ENCODE results near the gene CACNA1S.
A peak's percentile ranks its signal among the peaks of the same experiment; 100 is the strongest.

CACNA1S gene

DNA sequence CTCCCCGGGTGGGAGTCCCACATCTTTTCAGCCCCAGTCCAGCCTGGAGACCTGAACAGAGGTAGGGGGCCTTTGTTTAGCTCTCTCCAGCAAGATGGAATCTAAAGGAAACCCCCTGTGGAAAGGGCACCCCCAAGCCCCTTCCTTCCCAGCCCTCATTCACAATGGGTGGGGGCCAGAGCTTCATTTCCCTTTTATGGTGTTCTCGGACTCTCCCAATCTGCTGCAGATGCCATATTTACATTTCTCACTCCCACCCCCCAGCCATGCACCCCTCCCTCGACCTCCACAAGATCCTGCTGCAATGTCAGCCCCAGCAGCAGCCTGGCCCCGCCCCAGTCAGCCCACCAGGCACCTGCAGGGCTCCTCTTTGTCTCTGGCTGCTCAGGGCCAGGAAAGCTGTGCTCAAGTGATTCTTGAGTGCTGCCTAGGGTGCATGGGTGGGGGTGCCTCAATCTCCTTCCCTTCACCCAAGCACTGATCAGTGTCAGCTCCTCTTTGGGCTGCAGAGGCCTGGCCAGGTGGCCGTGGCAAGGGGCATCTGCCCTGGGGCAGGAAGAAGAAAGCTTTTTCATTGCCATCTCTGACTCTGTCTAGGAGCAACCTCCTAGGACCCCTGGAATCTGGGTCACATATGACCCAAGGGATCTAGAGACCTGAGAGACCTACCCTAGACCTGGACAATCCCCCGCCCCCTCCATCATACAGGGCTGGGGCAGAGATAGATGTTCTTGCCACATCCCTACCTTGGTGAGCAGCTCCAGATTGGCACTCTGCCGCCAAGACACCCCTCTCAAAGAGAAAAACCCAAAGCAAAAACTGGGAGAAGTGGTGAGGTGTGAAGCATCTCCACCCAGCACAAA is 90.4 kb downstream of the CACNA1S start:
- H3K4me1 ChIP-seq (ENCODE audit: insufficient read depth, low read length, severe bottlenecking): peaks cover 52% of the 10 kb centered on the region
- TF ChIP-seq EZH2 (IDR thresholded peaks at IDR 0.05; ENCODE audit: borderline replicate concordance, low read length) (no peak), CTCF (IDR thresholded peaks at IDR 0.05; ENCODE audit: low read length) (no peak)
- H3K4me2 ChIP-seq (ENCODE audit: low read length): peak overlapping the region; percentile 74
- peak overlapping the region; percentile 76; the same call in 1 of the 2 replicates for H3K9ac ChIP-seq (ENCODE audit: low read length)
- no peaks in the 10 kb centered on the region for H3K79me2 ChIP-seq (ENCODE audit: insufficient read depth, low read length)
- H3F3A ChIP-seq (ENCODE audit: insufficient read depth, low read length): 0 out of 2 replicates have a peak, but pooled peaks cover 6% of the 10 kb centered on the region
- H3K9me2 ChIP-seq (ENCODE audit: low read depth, low read length): no peaks in the 10 kb centered on the region
- H3K36me3 ChIP-seq (ENCODE audit: insufficient read depth, low read length): no peaks in the 10 kb centered on the region
- H2AFZ ChIP-seq (ENCODE audit: low read length): no peak overlapping the region
- no peaks in the 10 kb centered on the region for H3K27me3 ChIP-seq (ENCODE audit: insufficient read depth, low read length)
- no peaks in the 10 kb centered on the region for H4K20me1 ChIP-seq (ENCODE audit: insufficient read depth, low read length)
- H3K4me3 ChIP-seq (ENCODE audit: low read depth, low read length, poor library complexity, severe bottlenecking): peak overlapping the region; percentile 80
- peak overlapping the region; percentile 97 for H3K27ac ChIP-seq (ENCODE audit: low read depth, low read length, poor library complexity, severe bottlenecking)
- no peaks in the 10 kb centered on the region for H3K9me3 ChIP-seq (ENCODE audit: low read length)

GRCh38 chr1:201020721-201021629 is 91.3 kb downstream of the CACNA1S start:
- TF ChIP-seq CTCF (IDR thresholded peaks at IDR 0.05; ENCODE audit: low read length) (peak; percentile 36; the same call in 1 of the 2 replicates), EZH2 (IDR thresholded peaks at IDR 0.05; ENCODE audit: borderline replicate concordance, low read length) (no peak)
- H3K4me3 ChIP-seq (ENCODE audit: low read depth, low read length, poor library complexity, severe bottlenecking): peak overlapping the region; percentile 80

GRCh38 chr1:201020040-201020591 is 92.1 kb downstream of the CACNA1S start:
- Histone ChIP-seq H3K9ac (ENCODE audit: low read length) (peak overlapping the region; percentile 49), H2AFZ (ENCODE audit: low read length) (no peak overlapping the region), H3K4me2 (ENCODE audit: low read length) (peak overlapping the region; percentile 74), H3F3A (ENCODE audit: insufficient read depth, low read length) (0 out of 2 replicates have a peak, but pooled peaks cover 6% of the 10 kb centered on the region), H3K79me2 (ENCODE audit: insufficient read depth, low read length) (no peaks in the 10 kb centered on the region), H3K9me2 (ENCODE audit: low read depth, low read length) (no peaks in the 10 kb centered on the region), H3K4me1 (ENCODE audit: insufficient read depth, low read length, severe bottlenecking) (peaks cover 52% of the 10 kb centered on the region), H3K9me3 (ENCODE audit: low read length) (no peaks in the 10 kb centered on the region), H3K27ac (ENCODE audit: low read depth, low read length, poor library complexity, severe bottlenecking) (peak overlapping the region; percentile 97), H3K36me3 (ENCODE audit: insufficient read depth, low read length) (no peaks in the 10 kb centered on the region), H3K27me3 (ENCODE audit: insufficient read depth, low read length) (no peaks in the 10 kb centered on the region), H4K20me1 (ENCODE audit: insufficient read depth, low read length) (no peaks in the 10 kb centered on the region), H3K4me3 (ENCODE audit: low read depth, low read length, poor library complexity, severe bottlenecking) (peak overlapping the region; percentile 13)
- TF ChIP-seq CTCF (IDR thresholded peaks at IDR 0.05; ENCODE audit: low read length) (no peak), EZH2 (IDR thresholded peaks at IDR 0.05; ENCODE audit: borderline replicate concordance, low read length) (no peak)

More at GRCh38 chr1:201020721-201021629, 91.3 kb downstream of the CACNA1S start:
- no peaks in the 10 kb centered on the region for H3K9me2 ChIP-seq (ENCODE audit: low read depth, low read length)
- H3K9me3 ChIP-seq (ENCODE audit: low read length): no peaks in the 10 kb centered on the region
- H3K27ac ChIP-seq (ENCODE audit: low read depth, low read length, poor library complexity, severe bottlenecking): peak overlapping the region; percentile 97
- no peaks in the 10 kb centered on the region for H3K27me3 ChIP-seq (ENCODE audit: insufficient read depth, low read length)
- peak overlapping the region; percentile 21; the same call in 1 of the 2 replicates for H3K9ac ChIP-seq (ENCODE audit: low read length)
- no peaks in the 10 kb centered on the region for H4K20me1 ChIP-seq (ENCODE audit: insufficient read depth, low read length)
- peaks cover 52% of the 10 kb centered on the region for H3K4me1 ChIP-seq (ENCODE audit: insufficient read depth, low read length, severe bottlenecking)
- no peaks in the 10 kb centered on the region for H3K36me3 ChIP-seq (ENCODE audit: insufficient read depth, low read length)
- H3K79me2 ChIP-seq (ENCODE audit: insufficient read depth, low read length): no peaks in the 10 kb centered on the region
- peak overlapping the region; percentile 74 for H3K4me2 ChIP-seq (ENCODE audit: low read length)
- H3F3A ChIP-seq (ENCODE audit: insufficient read depth, low read length): 0 out of 2 replicates have a peak, but pooled peaks cover 6% of the 10 kb centered on the region
- H2AFZ ChIP-seq (ENCODE audit: low read length): no peak overlapping the region
